ENCODE data around the gene STAC2. TPM values are rescaled to one million over a fixed set of nuclear protein-coding genes. Genes with fewer than 3 reads are reported as not detected.
A peak's percentile ranks its signal among the peaks of the same experiment; 100 is the strongest.

Gene STAC2
- total RNA-seq, 1 experiment from 2014 or later: not detected

- H3K36me3 Mint-ChIP-seq (ENCODE audit: insufficient read depth, unreplicated experiment): peaks cover 22% of the 10 kb centered on the region
- no TSS peak for BruUV-seq (replicated peaks)
- no peak for TF ChIP-seq CTCF (IDR thresholded peaks at IDR 0.05; ENCODE audit: unreplicated experiment)
- peaks cover 40% of the 10 kb centered on the region for H3K4me1 Mint-ChIP-seq (ENCODE audit: low read depth, unreplicated experiment)
- no peak overlapping the region for H3K27ac Mint-ChIP-seq (ENCODE audit: unreplicated experiment)
- peaks cover 93% of the 10 kb centered on the region for H3K27me3 Mint-ChIP-seq (ENCODE audit: unreplicated experiment)
- no peak overlapping the region for H3K4me3 Mint-ChIP-seq (ENCODE audit: low read depth, unreplicated experiment)
- intact Hi-C loops (cut with micrococcal nuclease; ENCODE audit: unreplicated experiment): no loop called here
- CTCF ChIA-PET: interaction anchor here (0.6 to 6.5 kb wide), 16 partner anchors 9 to 1258 kb away, joined by 3 to 73 read pairs (median 6); partner anchors contain the start of gene RPL19
- no peaks in the 10 kb centered on the region for H3K9me3 Mint-ChIP-seq (ENCODE audit: low read depth, unreplicated experiment)
- DNase-seq: peak; percentile 97
Measured at GRCh38 chr17:39213852-39214251, 11.9 kb downstream of the STAC2 start.

GRCh38 chr17:39212841-39213480 is 12.8 kb downstream of the STAC2 start:
- CTCF ChIA-PET: interaction anchor here (0.8 to 6.5 kb wide), 8 partner anchors 10 to 39 kb away, joined by 3 to 73 read pairs (median 8); partner anchors contain the start of gene RPL19
- H3K4me1 Mint-ChIP-seq (ENCODE audit: low read depth, unreplicated experiment): peaks cover 43% of the 10 kb centered on the region
- no TSS peak for BruUV-seq (replicated peaks)
- peak; percentile 19 for TF ChIP-seq CTCF (IDR thresholded peaks at IDR 0.05; ENCODE audit: unreplicated experiment)
- no peak overlapping the region for H3K27ac Mint-ChIP-seq (ENCODE audit: unreplicated experiment)
- DNase-seq: peak; percentile 43
- intact Hi-C loops (cut with micrococcal nuclease; ENCODE audit: unreplicated experiment): no loop called here
- H3K9me3 Mint-ChIP-seq (ENCODE audit: low read depth, unreplicated experiment): no peaks in the 10 kb centered on the region
- peaks cover 93% of the 10 kb centered on the region for H3K27me3 Mint-ChIP-seq (ENCODE audit: unreplicated experiment)
- H3K4me3 Mint-ChIP-seq (ENCODE audit: low read depth, unreplicated experiment): no peak overlapping the region
- peaks cover 25% of the 10 kb centered on the region for H3K36me3 Mint-ChIP-seq (ENCODE audit: insufficient read depth, unreplicated experiment)

GRCh38 chr17:39212195-39212810 is 13.4 kb downstream of the STAC2 start:
- Mint-ChIP-seq H3K4me3 (ENCODE audit: low read depth, unreplicated experiment) (no peak overlapping the region), H3K36me3 (ENCODE audit: insufficient read depth, unreplicated experiment) (peaks cover 25% of the 10 kb centered on the region), H3K27me3 (ENCODE audit: unreplicated experiment) (peaks cover 91% of the 10 kb centered on the region), H3K4me1 (ENCODE audit: low read depth, unreplicated experiment) (peaks cover 43% of the 10 kb centered on the region), H3K9me3 (ENCODE audit: low read depth, unreplicated experiment) (no peaks in the 10 kb centered on the region), H3K27ac (ENCODE audit: unreplicated experiment) (no peak overlapping the region)
- CTCF ChIA-PET: interaction anchor here (0.8 to 6.5 kb wide), 7 partner anchors 11 to 38 kb away, joined by 3 to 73 read pairs (median 8); partner anchors contain the start of gene RPL19
- DNase-seq: peak; percentile 15
- TF ChIP-seq CTCF (IDR thresholded peaks at IDR 0.05; ENCODE audit: unreplicated experiment): no peak
- intact Hi-C loops (cut with micrococcal nuclease; ENCODE audit: unreplicated experiment): no loop called here
- no TSS peak for BruUV-seq (replicated peaks)

- CTCF ChIA-PET: interaction anchor here (0.9 to 7.8 kb wide), 10 partner anchors 8 to 227 kb away, joined by 3 to 442 read pairs (median 10); partner anchors contain the start of genes CACNB1, FBXL20 and RPL19
- no TSS peak for BruUV-seq (replicated peaks)
- H3K36me3 Mint-ChIP-seq (ENCODE audit: insufficient read depth, unreplicated experiment): peaks cover 38% of the 10 kb centered on the region
- no peak overlapping the region for H3K27ac Mint-ChIP-seq (ENCODE audit: unreplicated experiment)
- DNase-seq: no peak
- H3K4me1 Mint-ChIP-seq (ENCODE audit: low read depth, unreplicated experiment): peaks cover 43% of the 10 kb centered on the region
- TF ChIP-seq CTCF (IDR thresholded peaks at IDR 0.05; ENCODE audit: unreplicated experiment): no peak
- peaks cover 69% of the 10 kb centered on the region for H3K27me3 Mint-ChIP-seq (ENCODE audit: unreplicated experiment)
- no peaks in the 10 kb centered on the region for H3K9me3 Mint-ChIP-seq (ENCODE audit: low read depth, unreplicated experiment)
- intact Hi-C loops (cut with micrococcal nuclease; ENCODE audit: unreplicated experiment): no loop called here
- peak overlapping the region; percentile 55 for H3K4me3 Mint-ChIP-seq (ENCODE audit: low read depth, unreplicated experiment)
Measured at GRCh38 chr17:39210093-39210434, 15.7 kb downstream of the STAC2 start.

All from Calu3 (cell line).